Stimulated activated CD4-positive, alpha-beta T cell treated with anti-CD3 and anti-CD28 coated beads, Interleukin-12 subunit alpha, Interleukin-12 subunit beta, amount 100 ng/mL, for 24 hours (primary cell): ENCODE data around the gene TRAPPC14.
"Not testable (repeated sequence)": the region's sequence is repeated elsewhere in the genome, so short reads cannot be mapped to it uniquely, and the experiment has no call there.

ENCODE experiments used
- DNase-seq, 2 experiments: peaks; one replicate each; pipeline ENCODE4 v3.0.0-alpha.2; 2020; ENCODE audit warnings: low read depth in 2 of 2

TRAPPC14 gene

GRCh38 chr7:100158229-100159098 is at the start of gene TRAPPC14:
TRAPPC14 (minus strand) TSS chr7:100158723; CDS start chr7:100158499, 224 bp downstream.
- peak; percentile 84 to 95 for DNase-seq

GRCh38 chr7:100204454-100204853 is 45.9 kb upstream of the TRAPPC14 start:
- DNase-seq, result no peak

- DNase-seq, result no peak
These were observed 42.2 kb upstream of the TRAPPC14 start for GRCh38 chr7:100200693-100201092.

GRCh38 chr7:100198266-100198665 is 39.7 kb upstream of the TRAPPC14 start:
- DNase-seq, result no peak

GRCh38 chr7:100195901-100196322 is 37.4 kb upstream of the TRAPPC14 start:
- DNase-seq, result not testable (repeated sequence)

GRCh38 chr7:100195222-100195621 is 36.7 kb upstream of the TRAPPC14 start:
- no peak for DNase-seq

GRCh38 chr7:100192969-100193368 is 34.4 kb upstream of the TRAPPC14 start:
- no peak for DNase-seq

GRCh38 chr7:100192281-100192862 is 33.8 kb upstream of the TRAPPC14 start:
- DNase-seq, result not testable (repeated sequence)

- DNase-seq, result no peak
These were observed 33.3 kb upstream of the TRAPPC14 start for GRCh38 chr7:100191775-100192174.

GRCh38 chr7:100190048-100190711 is 31.7 kb upstream of the TRAPPC14 start:
- DNase-seq, result no peak

- no peak for DNase-seq
These were observed 30.5 kb upstream of the TRAPPC14 start for GRCh38 chr7:100189061-100189460.

GRCh38 chr7:100185726-100186125 is 27.2 kb upstream of the TRAPPC14 start:
- DNase-seq, result no peak

- not testable (repeated sequence) for DNase-seq
These were observed 24.6 kb upstream of the TRAPPC14 start for GRCh38 chr7:100183090-100183489.

GRCh38 chr7:100182616-100183015 is 24.1 kb upstream of the TRAPPC14 start:
- DNase-seq, result not testable (repeated sequence)

- not testable (repeated sequence) for DNase-seq
These were observed 21.6 kb upstream of the TRAPPC14 start for GRCh38 chr7:100180084-100180483.

- peak; percentile 94 to 99 for DNase-seq
These were observed 18.8 kb upstream of the TRAPPC14 start, which contains the start of the genes GPC2 and STAG3 for GRCh38 chr7:100177045-100178001. GPC2 (minus strand) TSS chr7:100177381; CDS start chr7:100177199, 182 bp downstream. STAG3 (plus strand) TSS chr7:100177918; CDS start chr7:100180557, 2,639 bp downstream.

GRCh38 chr7:100176096-100177044 is 17.8 kb upstream of the TRAPPC14 start:
- DNase-seq, result no peak

- no peak for DNase-seq
These were observed 16.9 kb upstream of the TRAPPC14 start for GRCh38 chr7:100175296-100175935.

- DNase-seq, result no peak
These were observed 16.1 kb upstream of the TRAPPC14 start for GRCh38 chr7:100174582-100174981.
